Subcutaneous abdominal adipose tissue (tissue), 5 donors: ENCODE measurements around the gene SGMS1.

Experiments
- H3K27ac ChIP-seq: one replicate; pipeline ENCODE4 v1.7.0; 2013; ENCODE audit warnings: low read depth, mild to moderate bottlenecking, inconsistent platforms, low read length, moderate library complexity
- H3K27me3 ChIP-seq, 5 donors: one replicate each; pipeline ENCODE4 v1.7.0; 2013; ENCODE audit warnings: low read length in 5 of 5, inconsistent platforms in 1 of 5; ENCODE audit not compliant: control insufficient read depth in 5 of 5, insufficient read depth in 4 of 5
- H3K36me3 ChIP-seq, 5 donors: one replicate each; pipeline ENCODE4 v1.7.0; 2013; ENCODE audit warnings: low read length in 5 of 5; ENCODE audit not compliant: control insufficient read depth in 5 of 5, insufficient read depth in 5 of 5
- H3K4me1 ChIP-seq, 5 donors: one replicate each; pipeline ENCODE4 v1.7.0; 2013; ENCODE audit warnings: low read length in 5 of 5, mild to moderate bottlenecking in 3 of 5, moderate library complexity in 1 of 5; ENCODE audit not compliant: control insufficient read depth in 5 of 5, insufficient read depth in 5 of 5
- H3K4me3 ChIP-seq, 5 donors: one replicate each; pipeline ENCODE4 v1.7.0; 2013; ENCODE audit warnings: low read length in 5 of 5, low read depth in 1 of 5
- H3K9ac ChIP-seq, 5 donors: one replicate each; pipeline ENCODE4 v1.7.0; 2013; ENCODE audit warnings: low read length in 5 of 5, mild to moderate bottlenecking in 4 of 5, moderate library complexity in 3 of 5
- H3K9me3 ChIP-seq, 5 donors: one replicate each; pipeline ENCODE4 v1.7.0; 2013; ENCODE audit warnings: low read length in 5 of 5; ENCODE audit not compliant: control insufficient read depth in 5 of 5
- donor health status: healthy.
- donor health status: healthy.
- donor health status: healthy.
- donor health status: healthy.
- donor health status: healthy.

The SGMS1 gene

DNA sequence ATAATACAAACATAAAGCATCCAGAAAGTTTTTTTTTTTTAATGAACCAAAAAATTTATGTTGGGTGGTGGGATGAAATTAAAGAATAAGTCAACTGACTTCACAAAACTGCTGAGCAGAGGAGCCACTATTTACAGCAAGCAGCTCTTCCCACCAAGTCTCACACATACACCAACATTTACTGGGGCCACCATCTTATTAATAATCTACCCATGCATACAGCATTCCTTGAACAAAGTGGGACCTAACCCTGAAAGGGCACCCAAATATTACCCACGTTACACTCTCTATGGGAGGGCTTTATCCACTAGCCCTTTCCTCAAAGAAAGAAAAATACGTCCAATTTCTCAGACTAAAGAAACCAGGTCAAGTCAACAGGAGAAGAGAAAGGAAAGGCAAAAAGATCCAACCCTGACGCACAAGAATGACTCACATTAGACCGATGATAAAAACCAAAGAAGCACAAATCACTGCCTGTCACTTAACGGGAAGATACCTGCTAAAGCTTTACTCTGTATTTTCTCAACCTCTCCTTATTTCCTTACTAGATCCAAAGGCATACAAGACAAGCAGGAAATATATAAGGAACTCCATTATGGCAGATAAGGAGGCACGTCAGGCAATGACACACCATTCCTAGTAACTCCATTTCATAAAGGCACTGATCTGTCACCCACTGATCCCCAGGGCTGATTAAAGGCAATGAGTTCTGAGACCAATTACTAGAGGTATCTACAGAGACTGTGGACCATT, 230.6 kb downstream of the SGMS1 start:
- Histone ChIP-seq H3K36me3 (no peaks in the 10 kb centered on the region), H3K4me1 (peaks cover 0 to 39% (median 29%) of the 10 kb centered on the region in 5 donors), H3K27ac (no peak overlapping the region), H3K4me3 (no peak overlapping the region), H3K9ac (no peak overlapping the region), H3K9me3 (no peaks in the 10 kb centered on the region), H3K27me3 (no peaks in the 10 kb centered on the region)

- Histone ChIP-seq H3K27ac (no peak overlapping the region), H3K27me3 (no peaks in the 10 kb centered on the region), H3K4me1 (peaks cover 0 to 33% (median 26%) of the 10 kb centered on the region in 5 donors), H3K36me3 (no peaks in the 10 kb centered on the region), H3K9me3 (no peaks in the 10 kb centered on the region), H3K4me3 (no peak overlapping the region), H3K9ac (no peak overlapping the region)
These were observed 231.3 kb downstream of the SGMS1 start for GRCh38 chr10:50392426-50392825.

GRCh38 chr10:50390302-50390701, 233.5 kb downstream of the SGMS1 start:
- no peak overlapping the region for H3K4me3 ChIP-seq
- peaks cover 0 to 25% (median 21%) of the 10 kb centered on the region in 5 donors for H3K4me1 ChIP-seq
- no peak overlapping the region for H3K27ac ChIP-seq
- no peaks in the 10 kb centered on the region for H3K9me3 ChIP-seq
- no peaks in the 10 kb centered on the region for H3K27me3 ChIP-seq
- H3K36me3 ChIP-seq: no peaks in the 10 kb centered on the region
- no peak overlapping the region for H3K9ac ChIP-seq

GRCh38 chr10:50388181-50388580, 235.6 kb downstream of the SGMS1 start:
- H3K27ac ChIP-seq: no peak overlapping the region

DNA sequence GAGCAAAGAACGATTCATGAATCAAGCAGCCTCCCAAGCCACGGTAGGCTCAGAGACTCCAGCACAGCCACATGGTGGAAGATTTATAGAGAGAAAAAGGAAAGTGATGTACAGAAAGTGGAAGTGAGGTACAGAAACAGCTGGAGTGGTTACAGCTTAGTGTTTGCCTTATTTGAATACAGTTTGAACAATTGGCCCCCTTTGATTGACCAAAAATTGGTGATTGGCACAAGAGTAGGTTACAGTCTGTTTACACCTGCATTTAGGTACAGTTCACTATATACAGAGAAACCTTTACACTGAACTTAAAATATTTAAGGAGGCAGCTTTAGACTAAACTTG, 236.1 kb downstream of the SGMS1 start:
- Histone ChIP-seq H3K27ac (no peak overlapping the region), H3K27me3 (no peaks in the 10 kb centered on the region), H3K9ac (no peak overlapping the region), H3K36me3 (no peaks in the 10 kb centered on the region), H3K9me3 (no peaks in the 10 kb centered on the region), H3K4me3 (no peak overlapping the region), H3K4me1 (peaks cover 0 to 26% (median 20%) of the 10 kb centered on the region in 5 donors)

More at GRCh38 chr10:50388181-50388580, 235.6 kb downstream of the SGMS1 start:
- Histone ChIP-seq H3K9me3 (no peaks in the 10 kb centered on the region), H3K9ac (no peak overlapping the region), H3K4me1 (peaks cover 0 to 22% (median 17%) of the 10 kb centered on the region in 5 donors), H3K36me3 (no peaks in the 10 kb centered on the region), H3K4me3 (no peak overlapping the region), H3K27me3 (no peaks in the 10 kb centered on the region)

GRCh38 chr10:50387007-50387731, 236.6 kb downstream of the SGMS1 start:
- H3K9me3 ChIP-seq: no peaks in the 10 kb centered on the region
- H3K27ac ChIP-seq: no peak overlapping the region
- no peaks in the 10 kb centered on the region for H3K36me3 ChIP-seq
- H3K4me3 ChIP-seq: no peak overlapping the region
- H3K27me3 ChIP-seq: no peaks in the 10 kb centered on the region
- no peak overlapping the region for H3K9ac ChIP-seq
- peaks cover 2 to 31% (median 25%) of the 10 kb centered on the region in 5 donors for H3K4me1 ChIP-seq

DNA sequence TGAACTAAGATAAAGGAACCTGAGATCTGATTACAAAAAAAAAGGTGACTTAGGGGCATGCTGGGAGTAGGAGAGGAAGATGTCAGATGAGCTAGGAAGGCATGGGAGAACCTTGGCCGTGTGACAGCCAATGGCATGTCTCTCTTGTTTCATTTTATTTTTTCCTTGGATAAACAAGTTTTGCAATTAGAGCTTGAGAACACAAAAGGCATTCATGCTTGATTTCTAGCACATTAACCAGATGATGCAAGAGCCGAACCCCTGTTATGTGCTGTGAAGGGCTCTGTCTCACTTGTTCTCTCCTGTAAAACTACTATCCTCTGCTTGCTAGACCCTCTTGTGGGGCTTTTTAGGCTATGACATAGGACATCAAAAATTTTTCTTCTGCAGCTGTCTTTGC, 238.1 kb downstream of the SGMS1 start:
- Histone ChIP-seq H3K4me1 (peaks cover 6 to 40% (median 35%) of the 10 kb centered on the region in 5 donors), H3K9ac (no peak overlapping the region), H3K27me3 (no peaks in the 10 kb centered on the region), H3K36me3 (no peaks in the 10 kb centered on the region), H3K4me3 (no peak overlapping the region), H3K9me3 (no peaks in the 10 kb centered on the region), H3K27ac (peak overlapping the region; percentile 12)

GRCh38 chr10:50384898-50385297, 238.9 kb downstream of the SGMS1 start:
- peak overlapping the region; percentile 12 for H3K27ac ChIP-seq
- no peaks in the 10 kb centered on the region for H3K9me3 ChIP-seq
- no peaks in the 10 kb centered on the region for H3K36me3 ChIP-seq
- H3K4me1 ChIP-seq: peaks cover 6 to 44% (median 38%) of the 10 kb centered on the region in 5 donors
- H3K4me3 ChIP-seq: no peak overlapping the region
- H3K27me3 ChIP-seq: no peaks in the 10 kb centered on the region
- no peak overlapping the region for H3K9ac ChIP-seq

GRCh38 chr10:50384238-50384637, 239.5 kb downstream of the SGMS1 start:
- no peak overlapping the region for H3K4me3 ChIP-seq
- no peak overlapping the region for H3K9ac ChIP-seq
- no peaks in the 10 kb centered on the region for H3K27me3 ChIP-seq
- H3K36me3 ChIP-seq: no peaks in the 10 kb centered on the region
- H3K27ac ChIP-seq: no peak overlapping the region
- peaks cover 6 to 49% (median 43%) of the 10 kb centered on the region in 5 donors for H3K4me1 ChIP-seq
- no peaks in the 10 kb centered on the region for H3K9me3 ChIP-seq

DNA sequence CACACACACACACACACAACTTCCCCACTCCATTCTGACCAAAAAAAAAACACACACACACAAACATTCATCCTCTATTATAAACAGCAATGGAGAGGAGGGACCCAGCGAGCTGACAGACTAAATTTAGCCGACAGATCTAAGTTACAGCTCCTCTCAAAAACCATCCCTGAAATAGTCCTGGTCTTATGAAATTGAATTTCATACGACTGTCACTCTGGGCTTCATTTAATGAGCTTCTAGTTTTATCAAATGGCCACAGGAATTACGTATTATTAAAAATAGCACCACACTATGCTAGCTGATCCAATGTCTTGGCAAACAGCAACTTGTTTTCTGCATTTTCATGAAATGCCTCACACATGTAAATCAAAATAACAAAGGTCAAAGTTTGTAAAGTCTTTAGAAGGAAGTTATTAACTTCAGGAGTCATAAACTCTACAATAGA, 241.2 kb downstream of the SGMS1 start:
- H3K4me1 ChIP-seq: peaks cover 6 to 49% (median 43%) of the 10 kb centered on the region in 5 donors
- no peak overlapping the region for H3K4me3 ChIP-seq
- no peaks in the 10 kb centered on the region for H3K9me3 ChIP-seq
- H3K27me3 ChIP-seq: no peaks in the 10 kb centered on the region
- H3K36me3 ChIP-seq: no peaks in the 10 kb centered on the region
- H3K9ac ChIP-seq: peak overlapping the region in 2 of 5 donors; percentile 8 to 24
- H3K27ac ChIP-seq: peak overlapping the region; percentile 69
